OCI-LY7 (cell line): Measurements from ENCODE around the gene RNF212. TPM values are rescaled to one million over a fixed set of nuclear protein-coding genes. Genes with fewer than 3 reads are reported as not detected.

ENCODE experiments used
- BruUV-seq: library from RNA; stranded (reverse); fragments of 400-500 nt; replicated peaks from 2 replicates; lab custom pipeline; 2021; lab: Mats Ljungman, UMichigan
- CTCF ChIA-PET: fragments of 300-600 bp; sonication (Branson Sonifier 250); formaldehyde crosslinking; loops from one replicate; lab custom pipeline; 2022; ENCODE audit warnings: antibody characterized with exemption; ENCODE audit not compliant: unreplicated experiment; lab: Charles Lee
- POLR2A ChIA-PET: fragments of 300-600 bp; sonication (Branson Sonifier 250); formaldehyde crosslinking; loops from one replicate; lab custom pipeline; 2022; ENCODE audit warnings: antibody characterized with exemption; lab: Charles Lee
- DNase-seq: peaks from one replicate; pipeline ENCODE4 v3.0.0-alpha.2; 2015; ENCODE audit warnings: low spot score
- H2AFZ ChIP-seq: fragments of 200-600 bp; sonication (generic), shearing (Covaris generic); 2 replicates; pipeline ENCODE4 v1.6.1; 2014; ENCODE audit warnings: mild to moderate bottlenecking, antibody characterized with exemption, low read length, moderate library complexity
- H3K27ac ChIP-seq: fragments of 200-600 bp; sonication (generic); 2 replicates; pipeline ENCODE4 v1.5.1; 2014; ENCODE audit warnings: mixed run types, low read depth, mild to moderate bottlenecking, moderate library complexity, low read length, inconsistent platforms; ENCODE audit not compliant: poor library complexity, severe bottlenecking
- H3K36me3 ChIP-seq: fragments of 200-600 bp; sonication (generic); 2 replicates; pipeline ENCODE4 v1.6.1; 2014; ENCODE audit warnings: mild to moderate bottlenecking, antibody characterized with exemption, low read length, moderate library complexity, mixed read lengths; ENCODE audit not compliant: insufficient read depth
- H3K4me1 ChIP-seq: fragments of 200-600 bp; sonication (generic); 2 replicates; pipeline ENCODE4 v1.5.1; 2014; ENCODE audit warnings: mild to moderate bottlenecking, low read length; ENCODE audit not compliant: insufficient read depth, poor library complexity, severe bottlenecking
- H3K4me2 ChIP-seq: fragments of 200-600 bp; sonication (generic); 2 replicates; pipeline ENCODE4 v1.6.1; 2014; ENCODE audit warnings: mild to moderate bottlenecking, low read length
- H3K4me3 ChIP-seq: fragments of 200-600 bp; sonication (generic); 2 replicates; pipeline ENCODE4 v1.5.1; 2014; ENCODE audit warnings: mild to moderate bottlenecking, low read depth, low read length; ENCODE audit not compliant: poor library complexity, severe bottlenecking
- H3K79me2 ChIP-seq: fragments of 200-600 bp; sonication (generic); 2 replicates; pipeline ENCODE4 v1.6.1; 2016; ENCODE audit warnings: low read depth, mild to moderate bottlenecking, low read length, moderate library complexity, mixed read lengths; ENCODE audit not compliant: insufficient read depth
- H3K9me2 ChIP-seq: fragments of 200-600 bp; sonication (generic); 2 replicates; pipeline ENCODE4 v1.6.1; 2016; ENCODE audit warnings: mild to moderate bottlenecking, low read length, mixed read lengths; ENCODE audit not compliant: insufficient read depth
- H3K9me3 ChIP-seq: fragments of 200-600 bp; sonication (generic); 2 replicates; pipeline ENCODE4 v1.6.1; 2014; ENCODE audit warnings: mild to moderate bottlenecking, mixed run types, low read length, mixed read lengths
- H4K20me1 ChIP-seq: fragments of 200-600 bp; sonication (generic); 2 replicates; pipeline ENCODE4 v1.6.1; 2014; ENCODE audit warnings: mild to moderate bottlenecking, antibody characterized with exemption, low read length, moderate library complexity, mixed read lengths; ENCODE audit not compliant: insufficient read depth
- CTCF ChIP-seq: fragments of 200-600 bp; sonication (generic); conservative IDR thresholded peaks from 2 replicates; pipeline ENCODE4 v1.5.1; 2014; ENCODE audit warnings: mild to moderate bottlenecking, antibody characterized with exemption, low read length, moderate library complexity, mixed read lengths
- EZH2phosphoT487 ChIP-seq: fragments of 200-600 bp; sonication (generic); IDR thresholded peaks from 2 replicates; pipeline ENCODE4 v1.6.1; 2018; ENCODE audit warnings: low read depth, borderline replicate concordance, mild to moderate bottlenecking, mixed run types, antibody characterized with exemption, low read length, moderate library complexity, mixed read lengths
- intact Hi-C: fragments of 100-400 bp; cut with micrococcal nuclease; formaldehyde crosslinking; loops from one replicate; pipeline ENCODE4 v1.10.0; 2022; ENCODE audit not compliant: unreplicated experiment
- total RNA-seq, 2 experiments: library from RNA; depleted of rRNA in 1 of 2; stranded (reverse); fragments of >200 nt in 1 of 2; shearing (Covaris generic) in 1 of 2; gene quantifications; 2 replicates each; pipeline ENCODE4 v1.2.3, GENCODE V29; 2014 to 2022

RNF212 gene
- total RNA-seq, 2 experiments from 2014 or later: not detected

GRCh38 chr4:1093391-1094335 is 19.7 kb downstream of the RNF212 start:
- no peaks in the 10 kb centered on the region for H3K36me3 ChIP-seq
- no peak overlapping the region for H2AFZ ChIP-seq
- no peak overlapping the region for H3K27ac ChIP-seq
- H3K9me3 ChIP-seq: no peaks in the 10 kb centered on the region
- BruUV-seq: no TSS peak
- ChIA-PET POLR2A (no interaction called here), CTCF (no interaction called here)
- H4K20me1 ChIP-seq: no peaks in the 10 kb centered on the region
- H3K4me1 ChIP-seq: no peaks in the 10 kb centered on the region
- TF ChIP-seq EZH2phosphoT487: no peak
- no peak for TF ChIP-seq CTCF
- H3K4me3 ChIP-seq: no peak overlapping the region
- DNase-seq: no peak
- H3K9me2 ChIP-seq: no peaks in the 10 kb centered on the region
- H3K4me2 ChIP-seq: no peak overlapping the region
- no peaks in the 10 kb centered on the region for H3K79me2 ChIP-seq
- intact Hi-C loops: no loop called here

- Histone ChIP-seq H3K9me2 (no peaks in the 10 kb centered on the region), H3K9me3 (no peaks in the 10 kb centered on the region), H2AFZ (no peak overlapping the region), H3K79me2 (no peaks in the 10 kb centered on the region), H3K4me2 (no peak overlapping the region), H4K20me1 (no peaks in the 10 kb centered on the region), H3K4me1 (no peaks in the 10 kb centered on the region), H3K27ac (no peak overlapping the region), H3K36me3 (no peaks in the 10 kb centered on the region), H3K4me3 (no peak overlapping the region)
- BruUV-seq: no TSS peak
- ChIA-PET CTCF (no interaction called here), POLR2A (no interaction called here)
- TF ChIP-seq CTCF (no peak), EZH2phosphoT487 (no peak)
- DNase-seq: no peak
- intact Hi-C loops: no loop called here
Observed at GRCh38 chr4:1092983-1093361, 20.4 kb downstream of the RNF212 start.
